ENCODE results near the gene DLG2. TPM values are rescaled to one million over a fixed set of nuclear protein-coding genes. Genes with fewer than 3 reads are reported as not detected.

Gene DLG2
- total RNA-seq, 1 donor from 2014 or later: 5.9 TPM

DNA sequence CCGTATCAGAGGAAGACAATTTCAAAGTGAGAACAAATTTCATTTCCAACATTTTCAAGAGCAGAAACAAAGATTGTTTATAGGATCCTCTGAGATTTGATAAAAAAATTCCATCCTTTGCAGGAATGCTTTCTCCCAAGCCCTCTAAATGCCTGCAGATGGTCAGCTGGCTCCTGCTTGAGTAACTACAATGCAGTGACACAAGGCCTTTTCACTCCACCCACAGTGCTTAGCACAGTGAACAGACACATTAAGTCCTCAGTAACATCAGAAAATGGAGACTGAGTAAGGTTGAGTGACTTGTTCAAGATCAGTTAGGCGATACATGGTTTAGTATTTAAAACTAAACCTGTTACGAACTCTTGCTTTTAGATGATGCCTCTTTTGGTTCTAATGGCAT lies 1813.8 kb downstream of the DLG2 start:
- Mint-ChIP-seq H3K27ac (no peak overlapping the region), H3K9me3 (no peaks in the 10 kb centered on the region), H3K4me3 (no peak overlapping the region), H3K4me1 (ENCODE audit: unreplicated experiment) (no peaks in the 10 kb centered on the region), H3K27me3 (peaks cover 15% of the 10 kb centered on the region), H3K36me3 (no peaks in the 10 kb centered on the region)
- no peak for DNase-seq (ENCODE audit: extremely low spot score, unreplicated experiment)
- TF ChIP-seq, protein P1, sequence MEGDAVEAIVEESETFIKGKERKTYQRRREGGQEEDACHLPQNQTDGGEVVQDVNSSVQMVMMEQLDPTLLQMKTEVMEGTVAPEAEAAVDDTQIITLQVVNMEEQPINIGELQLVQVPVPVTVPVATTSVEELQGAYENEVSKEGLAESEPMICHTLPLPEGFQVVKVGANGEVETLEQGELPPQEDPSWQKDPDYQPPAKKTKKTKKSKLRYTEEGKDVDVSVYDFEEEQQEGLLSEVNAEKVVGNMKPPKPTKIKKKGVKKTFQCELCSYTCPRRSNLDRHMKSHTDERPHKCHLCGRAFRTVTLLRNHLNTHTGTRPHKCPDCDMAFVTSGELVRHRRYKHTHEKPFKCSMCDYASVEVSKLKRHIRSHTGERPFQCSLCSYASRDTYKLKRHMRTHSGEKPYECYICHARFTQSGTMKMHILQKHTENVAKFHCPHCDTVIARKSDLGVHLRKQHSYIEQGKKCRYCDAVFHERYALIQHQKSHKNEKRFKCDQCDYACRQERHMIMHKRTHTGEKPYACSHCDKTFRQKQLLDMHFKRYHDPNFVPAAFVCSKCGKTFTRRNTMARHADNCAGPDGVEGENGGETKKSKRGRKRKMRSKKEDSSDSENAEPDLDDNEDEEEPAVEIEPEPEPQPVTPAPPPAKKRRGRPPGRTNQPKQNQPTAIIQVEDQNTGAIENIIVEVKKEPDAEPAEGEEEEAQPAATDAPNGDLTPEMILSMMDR (conservative IDR thresholded peaks at IDR 0.05): no peak

DNA sequence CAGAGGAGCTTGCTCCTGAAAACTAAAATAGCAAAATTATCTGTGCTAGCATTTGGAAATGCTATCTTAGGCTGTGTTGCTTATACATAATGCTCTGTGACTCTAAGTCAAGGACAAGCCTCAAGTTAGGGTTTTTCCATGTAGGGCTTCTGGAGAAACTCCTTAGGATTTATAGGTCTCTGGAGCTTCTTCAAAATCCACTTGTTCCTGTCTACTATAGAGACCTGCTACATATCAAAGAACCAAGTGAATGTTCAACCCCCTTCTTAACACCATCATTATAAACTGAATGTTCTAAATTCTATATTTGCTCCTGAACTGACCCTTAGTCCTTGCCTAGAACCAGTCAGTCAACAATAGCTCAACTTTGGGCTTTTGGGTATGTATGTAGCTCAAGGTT lies 1817.9 kb downstream of the DLG2 start:
- Mint-ChIP-seq H3K27me3 (peaks cover 21% of the 10 kb centered on the region), H3K4me3 (no peak overlapping the region), H3K36me3 (no peaks in the 10 kb centered on the region), H3K9me3 (no peaks in the 10 kb centered on the region), H3K4me1 (ENCODE audit: unreplicated experiment) (no peaks in the 10 kb centered on the region), H3K27ac (no peak overlapping the region)
- no peak for DNase-seq (ENCODE audit: extremely low spot score, unreplicated experiment)
- TF ChIP-seq, protein P1 (conservative IDR thresholded peaks at IDR 0.05): no peak

DNA sequence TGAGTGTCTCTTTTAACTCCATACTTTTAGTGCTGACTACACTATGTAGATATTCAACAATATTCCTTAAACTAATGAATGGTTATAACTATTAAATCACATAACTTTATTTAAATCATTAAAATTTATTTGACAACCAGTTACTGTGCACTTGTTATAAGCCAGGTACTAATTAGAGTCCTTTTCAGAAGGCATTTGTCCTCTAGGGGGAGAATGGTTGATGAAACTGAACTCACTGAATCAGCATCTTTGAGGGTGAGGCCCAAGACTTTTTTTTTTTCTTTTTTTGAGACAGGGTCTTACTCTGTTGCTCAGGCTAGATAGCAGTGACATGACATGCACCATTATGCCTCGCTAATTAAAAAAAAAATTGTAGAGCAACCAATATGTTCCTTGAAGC lies 1825.3 kb downstream of the DLG2 start:
- no peaks in the 10 kb centered on the region for H3K36me3 Mint-ChIP-seq
- no peak overlapping the region for H3K27ac Mint-ChIP-seq
- DNase-seq (ENCODE audit: extremely low spot score, unreplicated experiment): no peak
- TF ChIP-seq, protein P1 (conservative IDR thresholded peaks at IDR 0.05): peak; percentile 43
- H3K9me3 Mint-ChIP-seq: no peaks in the 10 kb centered on the region
- peaks cover 5% of the 10 kb centered on the region for H3K27me3 Mint-ChIP-seq
- H3K4me3 Mint-ChIP-seq: no peak overlapping the region
- H3K4me1 Mint-ChIP-seq (ENCODE audit: unreplicated experiment): peaks cover 3% of the 10 kb centered on the region

DNA sequence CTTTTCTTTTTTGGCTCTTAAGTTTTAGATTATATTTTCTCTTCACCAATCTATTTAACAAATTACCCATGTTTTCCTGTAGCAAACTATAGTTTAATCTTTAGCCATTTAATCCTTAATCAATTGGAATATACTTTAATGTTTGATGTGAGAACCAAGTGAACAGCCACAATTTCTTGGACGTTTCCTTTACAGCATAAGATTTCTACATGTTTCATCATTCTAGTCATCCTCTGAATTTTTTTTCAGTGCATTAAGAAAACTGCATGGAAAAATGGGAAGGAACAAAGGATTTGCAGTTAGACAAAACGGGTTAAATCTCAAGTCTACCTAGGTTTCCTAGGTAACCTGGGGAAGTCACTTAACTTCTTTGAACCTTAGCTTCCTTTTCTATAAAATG lies 1833.8 kb downstream of the DLG2 start:
- TF ChIP-seq, protein P1 (conservative IDR thresholded peaks at IDR 0.05): no peak
- Mint-ChIP-seq H3K4me3 (no peak overlapping the region), H3K27me3 (peaks cover 4% of the 10 kb centered on the region), H3K4me1 (ENCODE audit: unreplicated experiment) (no peaks in the 10 kb centered on the region), H3K36me3 (no peaks in the 10 kb centered on the region), H3K27ac (no peak overlapping the region), H3K9me3 (no peaks in the 10 kb centered on the region)
- no peak for DNase-seq (ENCODE audit: extremely low spot score, unreplicated experiment)

DNA sequence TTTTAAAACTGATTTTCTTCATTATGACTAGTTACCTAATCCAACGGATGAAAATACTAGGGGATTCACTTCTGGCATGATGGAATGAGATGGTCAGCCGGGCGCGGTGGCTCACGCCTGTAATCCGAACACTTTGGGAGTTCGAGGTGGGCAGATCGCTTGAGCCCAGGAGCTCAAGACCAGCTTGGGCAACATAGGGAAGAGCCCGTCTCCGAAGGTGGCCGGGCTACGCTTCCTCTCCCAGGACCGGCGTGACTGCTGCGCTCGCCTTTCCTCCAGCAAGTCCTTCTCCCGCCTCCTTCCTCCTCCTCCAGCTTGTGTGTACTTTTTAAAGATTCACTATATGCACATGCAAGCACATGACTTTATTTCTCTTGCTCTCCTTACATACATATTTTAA lies 1835.6 kb downstream of the DLG2 start:
- DNase-seq (ENCODE audit: extremely low spot score, unreplicated experiment): no peak
- Mint-ChIP-seq H3K36me3 (no peaks in the 10 kb centered on the region), H3K27ac (no peak overlapping the region), H3K27me3 (no peaks in the 10 kb centered on the region), H3K9me3 (no peaks in the 10 kb centered on the region), H3K4me3 (no peak overlapping the region), H3K4me1 (ENCODE audit: unreplicated experiment) (no peaks in the 10 kb centered on the region)
- TF ChIP-seq, protein P1 (conservative IDR thresholded peaks at IDR 0.05): no peak

DNA sequence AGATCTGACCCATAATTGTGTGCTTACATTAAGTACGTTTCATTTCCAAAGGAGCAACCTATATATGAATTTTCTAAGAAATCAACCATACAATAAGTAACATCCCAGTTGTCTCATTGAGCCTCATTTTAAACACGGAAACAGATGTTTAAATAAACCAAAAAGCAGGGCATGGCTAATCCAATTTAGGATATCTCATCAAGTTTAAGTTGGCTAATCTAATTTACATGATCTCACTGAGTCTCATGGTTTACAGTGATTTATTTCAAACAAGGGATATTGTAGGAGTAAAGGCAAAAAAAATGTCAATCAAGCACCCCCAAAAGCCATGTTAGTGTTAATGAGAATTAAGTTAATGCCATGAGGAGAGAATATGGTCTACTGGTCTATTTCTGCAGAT lies 1841.2 kb downstream of the DLG2 start:
- H3K9me3 Mint-ChIP-seq: no peaks in the 10 kb centered on the region
- no peak overlapping the region for H3K27ac Mint-ChIP-seq
- no peak for DNase-seq (ENCODE audit: extremely low spot score, unreplicated experiment)
- H3K4me3 Mint-ChIP-seq: no peak overlapping the region
- peaks cover 11% of the 10 kb centered on the region for H3K27me3 Mint-ChIP-seq
- H3K36me3 Mint-ChIP-seq: no peaks in the 10 kb centered on the region
- no peaks in the 10 kb centered on the region for H3K4me1 Mint-ChIP-seq (ENCODE audit: unreplicated experiment)
- TF ChIP-seq, protein P1 (conservative IDR thresholded peaks at IDR 0.05): no peak
